GM18951 (cell line): Measurements from ENCODE around the gene PICALM.
"Not testable (repeated sequence)": the region's sequence is repeated elsewhere in the genome, so short reads cannot be mapped to it uniquely, and the experiment has no call there.

ENCODE experiments used
- POLR2A ChIP-seq: IDR thresholded peaks from 4 replicates; pipeline ENCODE4 v1.6.1; 2011; ENCODE audit warnings: mild to moderate bottlenecking; ENCODE audit not compliant: insufficient read length, insufficient read depth; ENCODE audit errors: extremely low read depth
- in situ Hi-C: fragments of 300-500 bp; cut with MboI; formaldehyde crosslinking; loops from one replicate; pipeline ENCODE4 v1.12.0; 2022; ENCODE audit warnings: low sequenced_read_pairs, mixed read lengths, inconsistent platforms; ENCODE audit not compliant: unreplicated experiment

Gene PICALM

GRCh38 chr11:85945788-85946187 lies 123.1 kb downstream of the PICALM start:
- no peak for TF ChIP-seq POLR2A
- in situ Hi-C loops = no loop called here

GRCh38 chr11:85945296-85945695 lies 123.6 kb downstream of the PICALM start:
- in situ Hi-C loops = no loop called here
- TF ChIP-seq POLR2A = no peak

GRCh38 chr11:85941380-85941973 lies 127.4 kb downstream of the PICALM start:
- in situ Hi-C loops = no loop called here
- no peak for TF ChIP-seq POLR2A

- in situ Hi-C loops = no loop called here
- TF ChIP-seq POLR2A = no peak
Observed at GRCh38 chr11:85939099-85940015, 129.5 kb downstream of the PICALM start.

GRCh38 chr11:85937835-85938234 lies 131.0 kb downstream of the PICALM start:
- no peak for TF ChIP-seq POLR2A

GRCh38 chr11:85935751-85936150 lies 133.1 kb downstream of the PICALM start:
- in situ Hi-C loops = no loop called here
- TF ChIP-seq POLR2A = no peak

More at GRCh38 chr11:85937835-85938234, 131.0 kb downstream of the PICALM start:
- in situ Hi-C loops = no loop called here

GRCh38 chr11:85934596-85935169 lies 134.2 kb downstream of the PICALM start:
- no peak for TF ChIP-seq POLR2A
- in situ Hi-C loops = no loop called here

GRCh38 chr11:85930879-85931366 lies 138.0 kb downstream of the PICALM start:
- TF ChIP-seq POLR2A = no peak
- in situ Hi-C loops = no loop called here

GRCh38 chr11:85926653-85927214 lies 142.2 kb downstream of the PICALM start:
- in situ Hi-C loops = not testable (repeated sequence)

- TF ChIP-seq POLR2A = no peak
- in situ Hi-C loops = no loop called here
Observed at GRCh38 chr11:85923455-85923854, 145.4 kb downstream of the PICALM start.

GRCh38 chr11:85922367-85922766 lies 146.5 kb downstream of the PICALM start:
- in situ Hi-C loops = no loop called here
- no peak for TF ChIP-seq POLR2A

GRCh38 chr11:85918910-85919794 lies 149.7 kb downstream of the PICALM start:
- in situ Hi-C loops = no loop called here
- no peak for TF ChIP-seq POLR2A
